ENCODE measurements around the gene NLRP8. TPM values are rescaled to one million over a fixed set of nuclear protein-coding genes. Genes with fewer than 3 reads are reported as not detected.

Gene NLRP8
- total and polyA plus RNA-seq, 9 of the 15 experiments (the other 6 are each of a cell fraction or from before 2014, with no cell fraction given) = not detected

GRCh38 chr19:55913643-55914268, 33.9 kb upstream of the NLRP8 start:
- no peaks in the 10 kb centered on the region for H3K36me3 ChIP-seq (ENCODE audit: control insufficient read depth, insufficient read depth, low read length)
- intact Hi-C loops (cut with micrococcal nuclease) = no loop called here
- CTCF ChIA-PET (ENCODE audit: low intra/inter-chr PET ratio) = interaction anchor here (0.6 kb wide), 1 partner anchor 417 kb away, joined by 3 read pairs; no protein-coding TSS in a partner anchor
- H3K9ac ChIP-seq (ENCODE audit: insufficient read depth in 1 of 2, low read depth in 2 of 2, low read length in 2 of 2) = no peak overlapping the region
- peak; percentile 76 for ATAC-seq
- no peak for FAIRE-seq
- no peak overlapping the region for H3K4me3 ChIP-seq
- no peak overlapping the region for H3K27ac ChIP-seq (ENCODE audit: extremely low read depth, low read depth, low read length)
- 2% methylated on average over 9 of the region's 9 CpGs for WGBS (ENCODE audit: insufficient coverage, low coverage, missing lambda C conversion rate)
- BruUV-seq (replicated peaks) = no TSS peak
- no peaks in the 10 kb centered on the region for H3K27me3 ChIP-seq (ENCODE audit: control insufficient read depth in 2 of 2, insufficient read depth in 2 of 2, low read length in 2 of 2)
- H3K9me1 ChIP-seq (ENCODE audit: control insufficient read depth, insufficient read depth, low read length) = no peaks in the 10 kb centered on the region
- no peaks in the 10 kb centered on the region for H3K79me2 ChIP-seq (ENCODE audit: control insufficient read depth, insufficient read depth, low read length)
- no peaks in the 10 kb centered on the region for H3K9me3 ChIP-seq (replicated peaks; ENCODE audit: control insufficient read depth, insufficient read depth, low read depth, low read length)
- POLR2A ChIA-PET = no interaction called here
- H3K4me1 ChIP-seq (replicated peaks in 1 of 2; ENCODE audit: control insufficient read depth in 2 of 2, insufficient read depth in 2 of 2, low read length in 2 of 2) = no peaks in the 10 kb centered on the region
- in situ Hi-C loops (cut with MboI) = no loop called here
- no peak overlapping the region; the same call in 1 of the 2 replicates for H2AFZ ChIP-seq (ENCODE audit: low read depth, low read length)
- TF ChIP-seq SMARCA4 (IDR thresholded peaks at IDR 0.05) = no peak
- TF ChIP-seq RBM22 (IDR thresholded peaks at IDR 0.05; ENCODE audit: low read depth, low read length, poor library complexity, severe bottlenecking) = no peak
- no peak for TF ChIP-seq RNF2 (IDR thresholded peaks at IDR 0.05)
- peak; percentile 54 to 62 (median 59) for TF ChIP-seq CTCF (IDR thresholded peaks at IDR 0.05 in 2 of 3, conservative IDR thresholded peaks at IDR 0.05 in 1 of 3; ENCODE audit: insufficient read depth in 2 of 3, low read depth in 1 of 3, low read length in 3 of 3)
- TF ChIP-seq ETV1 (tag; conservative IDR thresholded peaks at IDR 0.05; ENCODE audit: low read depth) = no peak
- no peak for TF ChIP-seq POU5F1 (IDR thresholded peaks at IDR 0.05; ENCODE audit: borderline replicate concordance, low read depth, low read length, partially characterized antibody)
- TF ChIP-seq KDM4B (IDR thresholded peaks at IDR 0.05; ENCODE audit: borderline replicate concordance in 2 of 2, low read depth in 1 of 2) = no peak
- no peak for TF ChIP-seq ZNF384 (IDR thresholded peaks at IDR 0.05; ENCODE audit: low read depth, low read length)
- TF ChIP-seq ETS2 (tag; IDR thresholded peaks at IDR 0.05; ENCODE audit: borderline replicate concordance, poor library complexity, severe bottlenecking) = no peak
- TF ChIP-seq YBX1 (IDR thresholded peaks at IDR 0.05) = no peak
- 0 out of 2 replicates have a peak, but pooled peaks have one; percentile 38 for TF ChIP-seq SMC3 (conservative IDR thresholded peaks at IDR 0.05; ENCODE audit: insufficient read depth, low read depth, low read length)
- no peak for TF ChIP-seq STAT5A (IDR thresholded peaks at IDR 0.05; ENCODE audit: borderline replicate concordance, low read length)
- no peak for TF ChIP-seq ZNF75A (CRISPR knock-in tag; IDR thresholded peaks at IDR 0.05)
- H3K4me2 ChIP-seq (ENCODE audit: insufficient read depth, low read length) = no peak overlapping the region
- peak in 3 of 4 experiments; percentile 15 to 28 (median 28) for DNase-seq (ENCODE audit: extremely low read depth in 1 of 4, low spot score in 3 of 4)
- H4K20me1 ChIP-seq (replicated peaks; ENCODE audit: control insufficient read depth, insufficient read depth, low read length) = no peaks in the 10 kb centered on the region

All from K562 (cell line).